Mesendoderm (in vitro differentiated cells): ENCODE measurements around the gene PLEKHA4.
"Not testable (repeated sequence)": the region's sequence is repeated elsewhere in the genome, so short reads cannot be mapped to it uniquely, and the experiment has no call there.

Experiments used
- DNase-seq: peaks from one replicate; pipeline ENCODE4 v3.0.0; 2013
- H2AK5ac ChIP-seq: 2 replicates; pipeline ENCODE4 v1.6.1; 2013; ENCODE audit warnings: low read length, inconsistent platforms
- H2BK120ac ChIP-seq: 2 replicates; pipeline ENCODE4 v1.6.1; 2013; ENCODE audit warnings: low read depth, mild to moderate bottlenecking, low read length, moderate library complexity, mixed read lengths
- H2BK15ac ChIP-seq: replicated peaks from 2 replicates; pipeline ENCODE4 v1.6.1; 2013; ENCODE audit warnings: low read depth, mild to moderate bottlenecking, moderate library complexity
- H2BK5ac ChIP-seq: 2 replicates; pipeline ENCODE4 v1.6.1; 2013; ENCODE audit warnings: low read length, inconsistent platforms
- H3K18ac ChIP-seq: 2 replicates; pipeline ENCODE4 v1.6.1; 2013; ENCODE audit warnings: mild to moderate bottlenecking, low read length, mixed read lengths
- H3K23ac ChIP-seq: one replicate; pipeline ENCODE4 v1.6.1; 2013; ENCODE audit warnings: low read length
- H3K27ac ChIP-seq: 2 replicates; pipeline ENCODE4 v1.5.1; 2013; ENCODE audit warnings: low read depth, mild to moderate bottlenecking, inconsistent platforms, low read length, moderate library complexity
- H3K27me3 ChIP-seq: 2 replicates; pipeline ENCODE4 v1.6.1; 2013; ENCODE audit warnings: low read length, control low read depth, mild to moderate bottlenecking, inconsistent platforms; ENCODE audit not compliant: insufficient read depth, poor library complexity
- H3K36me3 ChIP-seq: 2 replicates; pipeline ENCODE4 v1.6.1; 2013; ENCODE audit warnings: low read length, inconsistent platforms; ENCODE audit not compliant: control insufficient read depth, insufficient read depth
- H3K4ac ChIP-seq: one replicate; pipeline ENCODE4 v1.6.1; 2013; ENCODE audit warnings: low read depth, mild to moderate bottlenecking, low read length, moderate library complexity
- H3K4me1 ChIP-seq: 2 replicates; pipeline ENCODE4 v1.6.1; 2013; ENCODE audit warnings: low read depth, low read length, inconsistent platforms; ENCODE audit not compliant: control insufficient read depth
- H3K4me2 ChIP-seq: 2 replicates; pipeline ENCODE4 v1.6.1; 2013; ENCODE audit warnings: low read length
- H3K4me3 ChIP-seq: 2 replicates; pipeline ENCODE4 v1.5.1; 2013; ENCODE audit warnings: mild to moderate bottlenecking, low read length
- H3K56ac ChIP-seq: one replicate; pipeline ENCODE4 v1.6.1; 2013; ENCODE audit warnings: low read length
- H3K79me1 ChIP-seq: 2 replicates; pipeline ENCODE4 v1.6.1; 2013; ENCODE audit warnings: low read length, inconsistent platforms
- H3K79me2 ChIP-seq: 2 replicates; pipeline ENCODE4 v1.6.1; 2013; ENCODE audit warnings: mild to moderate bottlenecking, low read length; ENCODE audit not compliant: control insufficient read depth, insufficient read depth
- H3K9ac ChIP-seq: 2 replicates; pipeline ENCODE4 v1.6.1; 2013; ENCODE audit warnings: low read length, inconsistent platforms
- H4K5ac ChIP-seq: one replicate; pipeline ENCODE4 v1.6.1; 2013; ENCODE audit warnings: low read length
- H4K8ac ChIP-seq: one replicate; pipeline ENCODE4 v1.6.1; 2013; ENCODE audit warnings: low read depth, mild to moderate bottlenecking, control low read depth, low read length, moderate library complexity
- WGBS: extraction: QIAGEN DNeasy Blood & Tissue Kit; methylation state at CpG from one replicate; pipeline ENCODE4 v1.1.7; 2013; ENCODE audit warnings: low lambda C conversion rate, missing lambda C conversion rate; ENCODE audit not compliant: insufficient coverage; ENCODE audit errors: extremely low coverage; 5-methylcytosine and 5-hydroxymethylcytosine counted together

PLEKHA4 gene

DNA sequence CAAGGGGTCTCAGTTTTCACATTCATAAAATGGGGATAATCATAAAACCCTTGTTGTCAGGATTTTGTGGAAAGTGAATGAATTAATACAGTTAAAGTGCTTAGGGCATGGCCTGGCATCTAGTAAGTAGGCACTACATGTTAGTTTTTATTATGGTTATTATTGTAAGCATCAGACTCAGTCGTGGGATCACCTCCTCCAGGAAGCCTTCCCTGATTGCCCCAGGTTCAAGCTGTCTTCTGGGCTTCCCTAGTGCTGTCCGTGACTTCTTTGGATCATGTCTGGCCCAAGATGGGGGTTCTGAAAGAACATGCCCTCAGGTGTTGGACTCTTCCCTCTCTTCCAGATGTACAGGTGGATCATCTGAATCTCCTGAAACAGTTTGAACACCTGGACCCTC lies 42.4 kb upstream of the PLEKHA4 start:
- H2AK5ac ChIP-seq = no peak overlapping the region
- H3K18ac ChIP-seq = no peak overlapping the region
- H3K4ac ChIP-seq = no peak overlapping the region
- no peak overlapping the region for H2BK15ac ChIP-seq
- H3K23ac ChIP-seq = no peak overlapping the region
- H3K4me2 ChIP-seq = no peak overlapping the region
- no peak overlapping the region for H3K27ac ChIP-seq
- no CpG with 5 or more reads among the region's 2 CpGs for WGBS
- H4K8ac ChIP-seq = no peak overlapping the region
- no peaks in the 10 kb centered on the region for H3K79me2 ChIP-seq
- H3K4me1 ChIP-seq = no peaks in the 10 kb centered on the region
- peaks cover 6% of the 10 kb centered on the region for H3K36me3 ChIP-seq
- no peak overlapping the region for H3K56ac ChIP-seq
- no peak overlapping the region for H2BK120ac ChIP-seq
- no peaks in the 10 kb centered on the region for H3K79me1 ChIP-seq
- no peak overlapping the region for H2BK5ac ChIP-seq
- H4K5ac ChIP-seq = no peak overlapping the region
- H3K4me3 ChIP-seq = no peak overlapping the region
- no peak for DNase-seq
- H3K27me3 ChIP-seq = no peaks in the 10 kb centered on the region
- H3K9ac ChIP-seq = no peak overlapping the region

DNA sequence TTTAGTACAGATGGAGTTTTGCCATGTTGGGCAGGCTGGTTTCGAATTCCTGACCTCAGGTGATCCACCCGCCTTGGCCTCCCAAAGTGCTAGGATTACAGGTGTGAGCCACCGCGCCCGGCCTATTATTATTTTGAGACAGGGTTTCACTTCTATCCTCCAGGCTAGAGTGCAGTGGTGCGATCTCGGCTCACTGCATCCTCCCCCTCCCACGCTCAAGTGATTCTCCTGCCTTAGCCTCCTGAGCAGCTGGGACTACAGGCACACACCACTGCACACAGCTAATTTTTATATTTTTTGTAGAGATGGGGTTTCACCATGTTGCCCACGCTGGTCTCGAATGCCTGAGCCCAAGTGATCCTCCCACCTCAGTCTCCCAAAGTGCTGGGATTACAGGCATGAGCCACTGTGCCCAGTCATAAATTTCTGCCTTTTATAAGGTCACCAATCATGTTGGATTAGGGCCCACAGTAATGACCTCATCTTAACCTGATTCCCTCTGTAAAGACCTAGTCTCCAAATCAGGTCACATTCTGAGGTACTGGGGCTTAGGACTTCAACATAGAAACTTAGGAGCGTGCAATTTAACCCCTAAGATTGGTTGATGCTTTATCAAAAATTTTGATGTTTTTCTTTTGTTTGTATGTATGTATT lies 41.1 kb upstream of the PLEKHA4 start:
- not testable (repeated sequence) for H3K56ac ChIP-seq, H2BK15ac ChIP-seq, H3K4me2 ChIP-seq, H3K27me3 ChIP-seq, H3K18ac ChIP-seq, H3K27ac ChIP-seq, DNase-seq, H3K79me2 ChIP-seq, H3K4me1 ChIP-seq, H4K8ac ChIP-seq, H4K5ac ChIP-seq, H3K23ac ChIP-seq, H3K9ac ChIP-seq, H2BK120ac ChIP-seq, H2AK5ac ChIP-seq, H3K36me3 ChIP-seq, H3K4ac ChIP-seq, H3K4me3 ChIP-seq, H2BK5ac ChIP-seq, H3K79me1 ChIP-seq
- no CpG with 5 or more reads among the region's 11 CpGs for WGBS

DNA sequence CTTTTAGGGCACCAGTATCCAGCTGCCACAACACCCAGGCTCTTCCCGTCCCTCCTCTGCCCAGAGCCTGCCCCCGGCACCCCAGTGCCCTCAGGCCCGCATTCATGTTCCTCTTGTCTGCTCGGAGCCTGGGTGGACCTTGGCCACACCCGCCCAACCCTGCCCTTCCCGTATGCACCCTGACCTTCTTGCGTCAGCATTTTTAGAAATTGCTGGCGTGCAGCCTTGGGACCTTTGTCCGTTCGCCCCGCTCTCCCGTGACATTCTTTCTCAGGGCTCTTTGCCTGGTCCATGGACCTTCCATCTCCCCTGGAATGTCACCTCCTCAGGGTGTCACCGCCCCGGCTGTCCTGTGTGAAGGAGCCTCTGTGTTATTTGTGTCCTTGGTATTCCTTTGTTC lies 39.3 kb upstream of the PLEKHA4 start:
- Histone ChIP-seq H2BK120ac (no peak overlapping the region), H3K4ac (no peak overlapping the region), H3K9ac (no peak overlapping the region), H3K27me3 (no peaks in the 10 kb centered on the region), H4K8ac (no peak overlapping the region), H3K36me3 (peaks cover 4% of the 10 kb centered on the region), H3K4me3 (no peak overlapping the region), H3K79me1 (no peaks in the 10 kb centered on the region), H4K5ac (no peak overlapping the region), H3K23ac (no peak overlapping the region), H3K56ac (no peak overlapping the region), H2BK15ac (no peak overlapping the region), H3K18ac (no peak overlapping the region), H2AK5ac (no peak overlapping the region), H2BK5ac (no peak overlapping the region), H3K4me1 (no peaks in the 10 kb centered on the region), H3K4me2 (no peak overlapping the region), H3K79me2 (no peaks in the 10 kb centered on the region), H3K27ac (no peak overlapping the region)
- WGBS = no CpG with 5 or more reads among the region's 14 CpGs
- no peak for DNase-seq

DNA sequence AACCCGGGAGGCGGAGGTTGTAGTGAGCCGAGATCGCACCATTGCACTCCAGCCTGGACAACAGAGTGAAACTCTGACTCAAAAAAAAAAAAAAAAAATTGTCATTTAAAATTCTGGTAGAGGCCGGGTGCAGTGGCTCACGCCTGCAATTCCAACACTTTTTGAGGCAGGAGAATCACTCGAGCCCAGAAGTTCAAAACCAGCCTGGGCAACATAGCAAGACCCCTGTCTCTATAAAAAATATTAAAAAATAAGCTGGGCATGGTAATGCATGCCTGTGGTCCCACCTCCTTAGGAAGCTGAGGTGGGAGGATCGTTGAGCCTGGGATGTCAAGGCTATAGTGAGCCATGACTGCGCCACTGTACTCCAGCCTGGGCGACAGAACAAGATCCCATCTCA lies 37.9 kb upstream of the PLEKHA4 start:
- no peak overlapping the region for H2BK15ac ChIP-seq
- H4K8ac ChIP-seq = no peak overlapping the region
- no peak overlapping the region for H2BK120ac ChIP-seq
- no peaks in the 10 kb centered on the region for H3K4me1 ChIP-seq
- DNase-seq = no peak
- H3K9ac ChIP-seq = no peak overlapping the region
- H2AK5ac ChIP-seq = no peak overlapping the region
- H3K23ac ChIP-seq = no peak overlapping the region
- H3K79me2 ChIP-seq = no peaks in the 10 kb centered on the region
- no peak overlapping the region for H3K56ac ChIP-seq
- no CpG with 5 or more reads among the region's 10 CpGs for WGBS
- no peaks in the 10 kb centered on the region for H3K79me1 ChIP-seq
- H3K4me3 ChIP-seq = no peak overlapping the region
- H3K27me3 ChIP-seq = no peaks in the 10 kb centered on the region
- no peak overlapping the region for H3K4me2 ChIP-seq
- no peak overlapping the region for H3K18ac ChIP-seq
- peaks cover 4% of the 10 kb centered on the region for H3K36me3 ChIP-seq
- H3K4ac ChIP-seq = no peak overlapping the region
- H3K27ac ChIP-seq = no peak overlapping the region
- no peak overlapping the region for H4K5ac ChIP-seq
- H2BK5ac ChIP-seq = no peak overlapping the region

DNA sequence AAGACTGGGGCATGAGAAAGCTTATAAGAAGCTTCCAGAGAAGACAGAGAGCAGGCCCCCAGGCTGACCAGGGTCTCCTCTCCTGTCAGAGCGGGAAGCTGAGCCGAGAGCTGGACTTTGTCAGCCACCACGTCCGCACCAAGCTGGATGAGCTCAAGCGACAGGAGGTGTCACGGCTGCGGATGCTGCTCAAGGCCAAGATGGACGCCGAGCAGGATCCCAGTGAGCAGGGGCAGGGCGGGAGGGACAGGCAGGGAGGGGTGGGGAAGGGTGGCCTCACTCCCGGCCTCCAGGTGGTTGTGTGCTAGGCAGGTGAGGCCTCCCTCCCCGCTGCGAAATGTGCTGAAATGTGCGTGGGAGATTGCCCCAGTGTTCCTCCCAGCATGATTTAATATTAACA lies 37.2 kb upstream of the PLEKHA4 start:
- Histone ChIP-seq H3K4me3 (no peak overlapping the region), H4K8ac (no peak overlapping the region), H3K36me3 (peaks cover 4% of the 10 kb centered on the region), H3K4me2 (no peak overlapping the region), H3K56ac (no peak overlapping the region), H3K4me1 (no peaks in the 10 kb centered on the region), H3K27me3 (no peaks in the 10 kb centered on the region), H2BK120ac (no peak overlapping the region), H2AK5ac (no peak overlapping the region), H3K9ac (no peak overlapping the region), H2BK5ac (no peak overlapping the region), H2BK15ac (no peak overlapping the region), H3K79me1 (no peaks in the 10 kb centered on the region), H3K4ac (no peak overlapping the region), H3K23ac (no peak overlapping the region), H3K79me2 (peaks cover 3% of the 10 kb centered on the region), H4K5ac (no peak overlapping the region), H3K27ac (no peak overlapping the region), H3K18ac (no peak overlapping the region)
- DNase-seq = no peak
- no CpG with 5 or more reads among the region's 14 CpGs for WGBS

- not testable (repeated sequence) for H3K27ac ChIP-seq, H4K5ac ChIP-seq, H3K36me3 ChIP-seq, H3K4me3 ChIP-seq, H2BK5ac ChIP-seq, H3K56ac ChIP-seq, H3K79me1 ChIP-seq, H3K9ac ChIP-seq, H3K4ac ChIP-seq, H3K79me2 ChIP-seq, H4K8ac ChIP-seq, H2AK5ac ChIP-seq, H3K4me2 ChIP-seq, H2BK15ac ChIP-seq, H3K4me1 ChIP-seq, H3K18ac ChIP-seq, DNase-seq, H3K23ac ChIP-seq, H2BK120ac ChIP-seq, H3K27me3 ChIP-seq
Measured at GRCh38 chr19:48903788-48904187, 35.4 kb upstream of the PLEKHA4 start.
